HepG2 (cell line): ENCODE results near the gene SIRT7. TPM values are rescaled to one million over a fixed set of nuclear protein-coding genes. Genes with fewer than 3 reads are reported as not detected.

Experiments
- ATF7 ChIP-seq, 2 experiments: fragments of 450-650 bp in 1 of 2; sonication (generic) in 1 of 2; formaldehyde crosslinking in 1 of 2; IDR thresholded peaks; 2 replicates each; pipeline versions ENCODE4 v1.4.0 to v1.6.1; 2016 to 2020; ENCODE audit warnings: antibody characterized with exemption in 1 of 2, mild to moderate bottlenecking in 1 of 2, missing genetic modification reagents in 1 of 2
- DNMT1 ChIP-seq: sonication (generic); formaldehyde crosslinking; IDR thresholded peaks from 2 replicates; pipeline ENCODE4 v1.5.1; 2020; ENCODE audit warnings: mild to moderate bottlenecking, missing genetic modification reagents
- GFI1 ChIP-seq: sonication (generic); formaldehyde crosslinking; IDR thresholded peaks from 2 replicates; pipeline ENCODE4 v1.5.0; 2020; ENCODE audit warnings: missing genetic modification reagents, mild to moderate bottlenecking, borderline replicate concordance
- HNRNPK ChIP-seq: fragments of 200-400 bp; formaldehyde crosslinking; IDR thresholded peaks from 2 replicates; pipeline ENCODE4 v1.6.1; 2018; ENCODE audit warnings: low read length, low read depth, moderate library complexity, mild to moderate bottlenecking; ENCODE audit not compliant: poor library complexity, severe bottlenecking
- MTA1 ChIP-seq: sonication (generic); formaldehyde crosslinking; IDR thresholded peaks from 2 replicates; pipeline ENCODE4 v1.4.0; 2020; ENCODE audit warnings: missing genetic modification reagents, mild to moderate bottlenecking, borderline replicate concordance
- PITX1 ChIP-seq: sonication (generic); formaldehyde crosslinking; IDR thresholded peaks from 2 replicates; pipeline ENCODE4 v1.5.1; 2020; ENCODE audit warnings: mild to moderate bottlenecking, missing genetic modification reagents
- POLR2A ChIP-seq, 2 experiments: IDR thresholded peaks; 2 replicates each; pipeline ENCODE4 v1.6.1; 2011; ENCODE audit warnings: low read depth in 2 of 2, low read length in 2 of 2, mild to moderate bottlenecking in 1 of 2, moderate library complexity in 1 of 2; ENCODE audit not compliant: insufficient read depth in 1 of 2
- PRDM15 ChIP-seq: sonication (generic); formaldehyde crosslinking; IDR thresholded peaks from 2 replicates; pipeline ENCODE4 v1.4.0; 2020; ENCODE audit warnings: missing genetic modification reagents
- SMYD3 ChIP-seq: sonication (generic); formaldehyde crosslinking; IDR thresholded peaks from 2 replicates; pipeline ENCODE4 v1.8.1; 2023; ENCODE audit warnings: mild to moderate bottlenecking, missing genetic modification reagents
- SP1 ChIP-seq, 2 experiments: fragments of 450-650 bp in 1 of 2; sonication (generic) in 1 of 2; formaldehyde crosslinking in 1 of 2; IDR thresholded peaks; 2 replicates each; pipeline versions ENCODE4 v1.4.0 to v1.6.1; 2016 to 2020; ENCODE audit warnings: missing genetic modification reagents in 1 of 2
- SRSF4 ChIP-seq: fragments of 200-400 bp; formaldehyde crosslinking; IDR thresholded peaks from one replicate; pipeline ENCODE4 v1.6.1; 2018; ENCODE audit warnings: mild to moderate bottlenecking, low read depth, low read length, moderate library complexity; ENCODE audit not compliant: poor library complexity, severe bottlenecking
- TCF7 ChIP-seq: sonication (generic); IDR thresholded peaks from 2 replicates; pipeline ENCODE4 v1.6.1; 2016; ENCODE audit warnings: antibody characterized with exemption, low read depth
- TEAD2 ChIP-seq: sonication (generic); formaldehyde crosslinking; IDR thresholded peaks from 2 replicates; pipeline ENCODE4 v1.9.0; 2021; ENCODE audit warnings: missing genetic modification reagents
- TFDP2 ChIP-seq: sonication (generic); formaldehyde crosslinking; IDR thresholded peaks from 2 replicates; pipeline ENCODE4 v1.4.0; 2020; ENCODE audit warnings: missing genetic modification reagents
- ZBTB4 ChIP-seq: sonication (generic); formaldehyde crosslinking; IDR thresholded peaks from 2 replicates; pipeline ENCODE4 v1.4.0; 2020; ENCODE audit warnings: missing genetic modification reagents, mild to moderate bottlenecking, borderline replicate concordance
- ZMYM4 ChIP-seq: sonication (generic); formaldehyde crosslinking; IDR thresholded peaks from 2 replicates; pipeline ENCODE4 v1.8.1; 2023; ENCODE audit warnings: mild to moderate bottlenecking, missing genetic modification reagents
- ZNF3 ChIP-seq: IDR thresholded peaks from 2 replicates; pipeline ENCODE4 v1.7.0; 2017; ENCODE audit warnings: inconsistent platforms
- ZNF354B ChIP-seq: sonication (generic); formaldehyde crosslinking; IDR thresholded peaks from 2 replicates; pipeline ENCODE4 v1.8.0; 2022; ENCODE audit warnings: mild to moderate bottlenecking, missing genetic modification reagents
- ZNF382 ChIP-seq: sonication (generic); formaldehyde crosslinking; IDR thresholded peaks from 2 replicates; pipeline ENCODE4 v1.5.0; 2020; ENCODE audit warnings: missing genetic modification reagents, mild to moderate bottlenecking, borderline replicate concordance
- ZNF460 ChIP-seq: sonication (generic); formaldehyde crosslinking; IDR thresholded peaks from 2 replicates; pipeline ENCODE4 v1.5.1; 2020; ENCODE audit warnings: missing genetic modification reagents, mild to moderate bottlenecking, borderline replicate concordance
- polyA plus RNA-seq, 8 experiments: library from polyadenylated mRNA; depleted of rRNA in 3 of 8; stranded (reverse) in 7 of 8; unstranded in 1 of 8; fragments of >200 nt; fragmentation: Illumina TruSeq in 4 of 8; extraction: Trizol in 4 of 8; gene quantifications; 2 replicates each; pipeline versions ENCODE4 v1.2.1 to v1.2.3, GENCODE V29; 2011 to 2016; ENCODE audit warnings: low read depth in 4 of 8, missing spikeins in 1 of 8, mixed read lengths in 1 of 8; ENCODE audit not compliant: insufficient read depth in 1 of 8
- total RNA-seq, 5 experiments: library from RNA; depleted of rRNA; stranded (reverse); fragments of >200 nt; fragmentation: Illumina TruSeq; extraction: Trizol; gene quantifications; 2 replicates each; pipeline ENCODE4 v1.2.3, GENCODE V29; 2016; ENCODE audit warnings: low read depth in 1 of 5

Gene SIRT7
- total and polyA plus RNA-seq, 2 of the 13 experiments (the other 11 are each of a cell fraction or from before 2014, with no cell fraction given) = 8.3 to 24.8 TPM

- TF ChIP-seq PRDM15 (CRISPR knock-in tag) (no peak), GFI1 (CRISPR knock-in tag) (0 out of 2 replicates have a peak, but pooled peaks have one; percentile 87), DNMT1 (CRISPR knock-in tag) (peak; percentile 81), ZMYM4 (CRISPR knock-in tag) (no peak), HNRNPK (peak; percentile 100), ZNF460 (CRISPR knock-in tag) (peak; percentile 70; the same call in 1 of the 2 replicates), SP1 (IDR thresholded peaks at IDR 0.05) (no peak), SP1 (CRISPR knock-in tag; IDR thresholded peaks at IDR 0.05) (peak; percentile 64), TCF7 (peak; percentile 44; the same call in 1 of the 2 replicates), SMYD3 (CRISPR knock-in tag) (peak; percentile 85; the same call in 1 of the 2 replicates), SRSF4 (peak; percentile 54), PITX1 (CRISPR knock-in tag) (peak; percentile 78), ZNF3 (CRISPR knock-in tag) (peak; percentile 58; the same call in 1 of the 2 replicates), ZBTB4 (CRISPR knock-in tag) (peak; percentile 94), MTA1 (peak; percentile 89), ATF7 (IDR thresholded peaks at IDR 0.05) (no peak), ATF7 (CRISPR knock-in tag; IDR thresholded peaks at IDR 0.05) (peak; percentile 54), ZNF382 (CRISPR knock-in tag) (no peak; the same call in 1 of the 2 replicates), TFDP2 (CRISPR knock-in tag) (peak; percentile 74), ZNF354B (CRISPR knock-in tag) (no peak), TEAD2 (no peak), POLR2A (IDR thresholded peaks at IDR 0.05; ENCODE audit: insufficient read depth in 1 of 2, low read depth in 2 of 2, low read length in 2 of 2) (no peak)
These were observed 48.6 kb upstream of the SIRT7 start (continued) for GRCh38 chr17:81966343-81967243.
